Left colon (tissue), 2 donors: Measurements from ENCODE around the gene RPRD1A. TPM values are rescaled to one million over a fixed set of nuclear protein-coding genes. Genes with fewer than 3 reads are reported as not detected.
"Not testable (repeated sequence)": the region's sequence is repeated elsewhere in the genome, so short reads cannot be mapped to it uniquely, and the experiment has no call there.

Source experiments
- ATAC-seq: fragments of 200-7000 bp; cut with Tn5 transposase; one replicate; pipeline ENCODE4 v1.9.1; 2020; ENCODE audit warnings: mild to moderate bottlenecking, moderate library complexity
- DNase-seq, 2 donors: peaks; one replicate each; pipeline ENCODE4 v3.0.0-alpha.2; 2020
- intact Hi-C, 2 donors: fragments of 100-400 bp; cut with DNase I in 1 of 2; cut with micrococcal nuclease in 1 of 2; formaldehyde crosslinking; loops; one replicate each; pipeline versions ENCODE4 v1.11.2 to v1.14.0; 2022; cut with DNase I, micrococcal nuclease
- total RNA-seq, 2 donors: library from RNA; stranded (reverse); fragmentation: NEBNext Ultra II Directional; extraction: Animal tissue kit (Norgen Biotek cat#: 25700); gene quantifications; one replicate each; pipeline ENCODE4 v1.2.1, GENCODE V29; 2021
- donor health status: DM: no; HTN: no; CAD: no.
- donor health status: DM: yes; HTN: yes; CAD: no.

The RPRD1A gene
- total RNA-seq, 2 donors from 2014 or later, result 32.3 to 32.5 TPM

GRCh38 chr18:36085195-36085594 is 17.8 kb upstream of the RPRD1A start:
- DNase-seq, result no peak
- no peak for ATAC-seq
- intact Hi-C loops, result no loop called here

GRCh38 chr18:36083729-36084128 is 16.4 kb upstream of the RPRD1A start:
- ATAC-seq (no peak), DNase-seq (no peak)
- intact Hi-C loops, result no loop called here

DNA sequence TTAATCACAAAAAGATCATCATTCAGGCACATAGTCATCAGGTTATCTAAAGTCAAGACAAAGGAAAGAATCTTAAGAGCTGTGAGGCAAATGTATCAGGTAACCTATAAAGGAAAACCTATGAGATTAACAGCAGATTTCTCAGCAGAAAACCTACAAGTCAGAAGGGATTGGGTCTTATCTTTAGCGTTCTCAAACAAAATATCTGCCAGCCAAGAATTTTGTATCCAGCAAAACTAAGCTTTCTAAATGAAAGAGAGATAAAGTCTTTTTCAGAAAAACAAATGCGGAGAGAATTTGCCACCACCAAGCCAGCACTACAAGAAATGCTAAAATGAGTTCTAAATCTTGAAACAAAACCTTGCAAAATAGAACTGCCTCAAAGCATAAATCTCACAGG is 13.8 kb upstream of the RPRD1A start:
- intact Hi-C loops, ATAC-seq: not testable (repeated sequence)

GRCh38 chr18:36078751-36079529 is 11.6 kb upstream of the RPRD1A start:
- DNase-seq (no peak), ATAC-seq (no peak)
- intact Hi-C loops, result no loop called here

More for the DNA sequence above, 13.8 kb upstream of the RPRD1A start:
- not testable (repeated sequence) for DNase-seq

DNA sequence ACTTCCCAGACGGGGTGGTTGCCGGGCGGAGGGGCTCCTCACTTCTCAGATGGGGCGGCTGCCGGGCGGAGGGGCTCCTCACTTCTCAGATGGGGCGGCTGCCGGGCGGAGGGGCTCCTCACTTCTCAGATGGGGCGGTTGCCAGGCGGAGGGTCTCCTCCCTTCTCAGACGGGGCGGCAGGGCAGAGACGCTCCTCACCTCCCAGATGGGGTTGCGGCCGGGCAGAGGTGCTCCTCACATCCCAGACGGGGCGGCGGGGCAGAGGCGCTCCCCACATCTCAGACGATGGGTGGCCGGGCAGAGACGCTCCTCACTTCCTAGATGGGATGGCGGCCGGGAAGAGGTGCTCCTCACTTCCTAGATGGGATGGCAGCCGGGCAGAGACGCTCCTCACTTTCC is 10.4 kb upstream of the RPRD1A start:
- intact Hi-C loops, ATAC-seq, DNase-seq: not testable (repeated sequence)

DNA sequence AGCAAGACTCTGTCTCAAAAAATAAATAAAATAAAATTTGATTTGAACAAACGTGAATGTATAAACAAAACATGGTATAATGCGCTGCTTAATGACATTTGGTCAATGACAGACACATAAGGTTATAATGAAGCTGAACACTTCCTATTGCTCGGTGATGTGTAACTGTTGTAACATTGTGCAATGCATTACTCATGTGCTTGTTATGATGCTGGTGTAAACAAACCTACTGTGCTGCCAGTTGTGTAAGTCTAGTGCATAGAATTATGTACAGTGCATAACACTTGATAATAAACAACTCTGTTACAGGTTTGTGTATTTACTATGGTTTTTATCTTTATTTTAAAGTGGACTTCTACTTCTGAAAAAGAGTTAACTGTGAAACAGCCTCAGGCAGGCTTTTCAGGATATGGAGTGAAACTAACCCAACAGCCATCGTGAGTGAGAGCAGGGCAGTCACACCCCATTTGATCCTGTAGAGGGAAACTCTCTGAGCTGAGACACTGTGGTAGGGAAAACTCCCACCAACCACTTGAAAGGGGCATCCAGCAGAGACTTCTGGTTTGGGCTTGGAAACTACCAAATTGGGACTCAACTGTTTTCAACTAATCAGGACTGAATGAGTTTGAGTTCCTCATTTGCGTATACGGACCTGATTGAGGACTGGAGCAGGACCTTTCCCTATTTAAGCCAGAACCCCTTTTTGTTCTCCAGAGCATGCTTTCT is 8.7 kb upstream of the RPRD1A start:
- DNase-seq (no peak), ATAC-seq (no peak)
- intact Hi-C loops, result no loop called here

- DNase-seq (no peak), ATAC-seq (no peak)
- intact Hi-C loops, result no loop called here
Measured at GRCh38 chr18:36074435-36074834, 7.1 kb upstream of the RPRD1A start.

GRCh38 chr18:36073676-36074075 is 6.3 kb upstream of the RPRD1A start:
- intact Hi-C loops, result no loop called here
- no peak for ATAC-seq
- no peak for DNase-seq

- intact Hi-C loops, DNase-seq, ATAC-seq: not testable (repeated sequence)
Measured at GRCh38 chr18:36072406-36072805, 5.0 kb upstream of the RPRD1A start.

DNA sequence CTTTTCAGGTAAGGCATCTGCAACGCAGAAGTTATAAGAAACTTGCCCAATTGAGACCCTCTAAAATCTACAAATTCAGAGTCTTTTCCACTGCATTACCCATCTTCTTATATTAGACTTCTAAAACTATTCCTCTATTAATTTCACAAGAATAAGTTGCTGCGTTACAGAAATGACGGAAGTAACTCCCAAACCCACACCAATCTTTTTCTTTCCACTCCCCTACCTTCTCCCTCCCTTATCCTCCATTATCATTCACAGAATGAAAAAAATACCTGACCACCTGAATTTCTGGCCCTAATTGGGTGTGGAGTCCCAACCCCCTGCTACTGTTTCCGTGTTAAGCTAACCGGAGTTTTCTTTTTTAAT is 689 bp downstream of the RPRD1A start:
- DNase-seq (no peak), ATAC-seq (peak; percentile 14)
- intact Hi-C loops, result no loop called here

DNA sequence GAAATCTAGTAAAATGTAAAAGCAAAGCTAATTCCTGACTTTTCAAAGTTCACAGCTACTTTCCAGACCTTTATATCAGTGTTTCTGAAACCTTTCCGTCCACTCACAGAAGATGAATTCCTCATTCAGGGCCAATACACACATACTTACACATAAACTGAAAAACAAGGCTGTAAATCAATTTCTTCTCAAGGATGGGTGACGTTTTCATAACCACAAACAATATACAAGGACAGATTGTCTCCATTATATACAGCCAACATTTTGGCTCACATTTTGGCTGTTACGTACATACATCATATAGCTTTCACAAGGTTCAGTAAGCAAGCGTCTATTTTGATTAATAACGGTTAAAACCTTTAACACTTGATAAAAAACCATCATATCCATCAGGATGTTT is 1.4 kb downstream of the RPRD1A start:
- ATAC-seq, result no peak
- intact Hi-C loops, result no loop called here

DNA sequence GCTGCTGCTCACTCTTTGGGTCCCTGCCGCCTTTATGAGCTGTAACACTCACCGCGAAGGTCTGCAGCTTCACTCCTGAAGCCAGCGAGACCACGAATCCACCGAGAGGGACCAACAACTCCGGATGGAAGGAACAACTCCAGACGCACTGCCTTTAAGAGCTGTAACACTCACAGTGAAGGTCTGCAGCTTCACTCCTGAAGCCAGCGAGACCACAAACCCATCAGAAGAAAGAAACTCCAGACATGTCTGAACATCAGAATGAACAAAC is 2.6 kb downstream of the RPRD1A start:
- intact Hi-C loops, ATAC-seq, DNase-seq: not testable (repeated sequence)

More for the DNA sequence above, 1.4 kb downstream of the RPRD1A start:
- DNase-seq, result no peak

DNA sequence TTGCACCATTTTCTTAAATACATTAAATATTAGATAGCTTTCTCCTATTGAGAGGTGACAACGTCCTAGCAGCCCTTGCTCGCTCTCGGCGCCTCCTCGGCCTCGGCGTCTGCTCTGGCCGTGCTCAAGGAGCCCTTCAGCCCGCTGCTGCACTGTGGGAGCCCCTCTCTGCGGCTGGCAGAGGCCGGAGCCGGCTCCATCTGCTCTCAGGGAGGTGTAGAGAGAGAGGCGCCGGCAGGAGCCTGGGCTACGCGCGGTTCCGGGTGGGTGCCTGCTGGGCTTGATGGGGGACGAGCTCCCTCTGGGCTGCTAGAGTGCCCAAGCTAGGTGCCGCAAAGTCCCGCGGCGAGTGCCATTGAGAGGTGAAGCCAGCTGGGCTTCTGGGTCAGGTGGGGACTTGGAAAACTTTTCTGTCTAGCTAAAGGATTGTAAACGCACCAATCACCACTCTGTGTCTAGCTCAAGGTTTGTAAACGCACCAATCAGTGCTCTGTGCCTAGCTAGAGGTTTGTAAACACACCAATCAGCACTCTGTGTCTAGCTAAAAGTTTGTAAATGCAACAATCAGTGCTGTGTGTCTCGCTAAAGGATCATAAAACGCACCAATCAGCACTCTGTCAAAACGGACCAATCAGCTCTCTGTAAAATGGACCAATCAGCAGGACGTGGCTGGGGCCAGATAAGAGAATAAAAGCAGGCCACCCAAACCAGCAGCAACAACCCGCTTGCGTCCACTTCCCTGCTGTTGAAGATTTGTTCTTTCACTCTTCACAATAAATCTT is 3.1 kb downstream of the RPRD1A start:
- intact Hi-C loops, result no loop called here
- no peak for ATAC-seq

GRCh38 chr18:36058674-36059073 is 8.7 kb downstream of the RPRD1A start:
- ATAC-seq (no peak), DNase-seq (no peak)
- intact Hi-C loops, result no loop called here

More for the DNA sequence above, 3.1 kb downstream of the RPRD1A start:
- DNase-seq, result no peak

- DNase-seq, result no peak
- intact Hi-C loops, result no loop called here
- no peak for ATAC-seq
Measured at GRCh38 chr18:36051760-36052159, 15.6 kb downstream of the RPRD1A start.

- ATAC-seq (no peak), DNase-seq (no peak)
- intact Hi-C loops, result no loop called here
Measured at GRCh38 chr18:36050479-36050878, 16.9 kb downstream of the RPRD1A start.

DNA sequence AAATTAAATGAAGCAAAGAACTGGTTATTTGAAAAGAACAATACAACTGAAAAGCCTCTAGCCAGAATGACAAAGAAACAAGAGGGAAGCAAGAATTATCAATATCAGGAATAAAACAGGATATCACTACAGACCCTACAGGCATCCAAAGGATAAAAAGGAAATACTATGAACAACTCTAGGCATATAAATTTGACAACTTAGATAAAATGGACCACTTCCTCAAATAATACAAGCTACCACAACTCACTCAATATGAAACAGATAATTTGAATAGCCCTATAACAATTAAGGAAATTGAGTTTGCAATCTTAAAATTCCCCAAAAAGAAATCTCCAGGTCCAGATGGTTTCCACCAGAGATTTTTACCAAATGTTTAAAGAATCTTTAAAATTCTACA is 19.8 kb downstream of the RPRD1A start:
- DNase-seq, result no peak
- intact Hi-C loops, result no loop called here
- ATAC-seq, result no peak

DNA sequence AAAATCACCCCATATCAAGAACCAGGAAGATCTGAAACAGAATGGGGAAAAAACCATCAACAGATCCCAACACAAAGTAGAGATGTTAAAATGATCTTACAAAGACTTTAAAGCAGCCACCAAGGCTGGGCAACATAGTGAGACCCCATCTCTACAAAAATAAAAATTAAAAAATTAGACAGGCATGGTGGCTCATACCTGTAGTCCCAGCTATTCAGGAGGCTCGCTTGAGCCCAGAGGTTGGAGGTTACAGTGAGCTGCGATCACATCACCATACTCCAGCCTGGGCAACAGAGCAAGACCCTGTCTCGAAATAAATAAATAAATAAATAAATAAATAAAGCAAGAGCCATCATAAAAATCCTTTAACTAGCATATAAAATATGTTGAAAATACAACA is 20.5 kb downstream of the RPRD1A start:
- intact Hi-C loops, result no loop called here
- ATAC-seq, result no peak
- DNase-seq, result no peak

DNA sequence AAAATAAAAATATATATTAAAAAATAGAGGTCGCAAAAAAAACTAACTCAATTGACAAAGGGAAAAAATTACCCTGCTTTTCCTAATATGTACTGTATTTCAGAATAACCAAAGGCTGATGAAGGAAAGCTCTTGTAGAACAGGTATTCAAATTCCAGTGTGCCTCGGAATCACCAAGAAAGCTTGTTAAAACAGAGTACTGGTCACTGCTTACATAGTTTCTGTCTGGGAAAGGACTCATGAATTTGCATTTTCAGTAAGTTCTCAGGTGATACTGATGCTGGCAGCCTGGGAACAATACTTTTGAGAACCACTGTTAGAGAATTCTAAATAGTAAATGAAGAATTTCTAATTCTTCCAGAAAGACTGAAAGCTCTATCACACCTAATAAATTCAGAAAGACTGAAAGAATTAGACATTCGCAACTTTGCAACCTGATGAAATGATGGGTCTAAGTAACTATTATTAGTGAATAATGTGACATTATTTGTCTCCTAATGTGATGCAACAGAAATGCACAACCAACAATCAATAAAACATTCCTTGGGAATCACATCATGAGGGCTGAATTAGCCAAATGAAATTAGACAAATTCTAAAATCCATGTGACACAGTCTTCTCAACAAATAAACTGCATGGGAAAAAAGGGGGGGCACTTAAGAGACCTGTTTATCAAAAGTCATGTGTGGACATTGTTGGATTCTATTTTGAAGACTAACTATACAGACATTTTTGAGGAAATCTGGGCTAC is 21.9 kb downstream of the RPRD1A start:
- DNase-seq (no peak), ATAC-seq (no peak)
- intact Hi-C loops, result no loop called here
